SU-DHL-6 (cell line): ENCODE measurements around the gene STXBP3.

Source experiments
- CTCF ChIP-seq: fragments of 200-600 bp; sonication (generic); IDR thresholded peaks from one replicate; pipeline ENCODE4 v1.5.1; 2017; ENCODE audit warnings: antibody characterized with exemption, mild to moderate bottlenecking, low read length, moderate library complexity; ENCODE audit not compliant: insufficient read depth, poor library complexity, severe bottlenecking
- EZH2phosphoT487 ChIP-seq: fragments of 200-600 bp; sonication (generic), shearing (Covaris generic); conservative IDR thresholded peaks from 2 replicates; pipeline ENCODE4 v1.6.1; 2018; ENCODE audit warnings: mild to moderate bottlenecking, antibody characterized with exemption, low read length, moderate library complexity, mixed read lengths

- TF ChIP-seq CTCF: no peak
- no peak for TF ChIP-seq EZH2phosphoT487
Measured at GRCh38 chr1:108845991-108846390, 99.5 kb downstream of the STXBP3 start.
